HepG2 (cell line): Measurements from ENCODE around the gene TMEM144. TPM values are rescaled to one million over a fixed set of nuclear protein-coding genes. Genes with fewer than 3 reads are reported as not detected.

Experiments
- AGO2 ChIP-seq: fragments of 200-400 bp; formaldehyde crosslinking; optimal IDR thresholded peaks from 2 replicates; pipeline ENCODE3; 2017; ENCODE audit warnings: mild to moderate bottlenecking, low read depth, low read length, moderate library complexity
- ARHGAP35 ChIP-seq: sonication (generic); formaldehyde crosslinking; IDR thresholded peaks from 2 replicates; pipeline ENCODE4 v1.9.0; 2022; ENCODE audit warnings: mild to moderate bottlenecking, inconsistent platforms, moderate library complexity, missing genetic modification reagents, borderline replicate concordance
- ATF6 ChIP-seq: sonication (generic); formaldehyde crosslinking; conservative IDR thresholded peaks from 2 replicates; pipeline ENCODE4 v1.4.0; 2020; ENCODE audit warnings: missing genetic modification reagents
- DMTF1 ChIP-seq: sonication (generic); formaldehyde crosslinking; IDR thresholded peaks from 2 replicates; pipeline ENCODE4 v1.4.0; 2020; ENCODE audit warnings: mild to moderate bottlenecking, missing genetic modification reagents
- HIVEP1 ChIP-seq: sonication (generic); formaldehyde crosslinking; IDR thresholded peaks from 2 replicates; pipeline ENCODE4 v1.4.0; 2020; ENCODE audit warnings: mild to moderate bottlenecking, missing genetic modification reagents
- IRF1 ChIP-seq: sonication (generic); formaldehyde crosslinking; IDR thresholded peaks from 2 replicates; pipeline ENCODE4 v1.4.0; 2020; ENCODE audit warnings: low read depth, mild to moderate bottlenecking, missing genetic modification reagents
- MAF1 ChIP-seq: sonication (generic); formaldehyde crosslinking; IDR thresholded peaks from 2 replicates; pipeline ENCODE4 v1.5.0; 2020; ENCODE audit warnings: missing genetic modification reagents, borderline replicate concordance
- NCOA2 ChIP-seq: sonication (generic); formaldehyde crosslinking; IDR thresholded peaks from 2 replicates; pipeline ENCODE4 v1.8.0; 2022; ENCODE audit warnings: inconsistent platforms
- SALL1 ChIP-seq: sonication (generic); formaldehyde crosslinking; IDR thresholded peaks from 2 replicates; pipeline ENCODE4 v1.8.0; 2022; ENCODE audit warnings: mild to moderate bottlenecking, missing genetic modification reagents
- ZBTB4 ChIP-seq: sonication (generic); formaldehyde crosslinking; IDR thresholded peaks from 2 replicates; pipeline ENCODE4 v1.4.0; 2020; ENCODE audit warnings: missing genetic modification reagents, mild to moderate bottlenecking, borderline replicate concordance
- ZBTB42 ChIP-seq: sonication (generic); formaldehyde crosslinking; IDR thresholded peaks from 2 replicates; pipeline ENCODE4 v1.5.0; 2020; ENCODE audit warnings: mild to moderate bottlenecking, missing genetic modification reagents
- ZBTB44 ChIP-seq: sonication (generic); formaldehyde crosslinking; IDR thresholded peaks from 2 replicates; pipeline ENCODE4 v1.4.0; 2020; ENCODE audit warnings: missing genetic modification reagents
- ZFX ChIP-seq: sonication (generic); formaldehyde crosslinking; IDR thresholded peaks from 2 replicates; pipeline ENCODE4 v1.4.0; 2020; ENCODE audit warnings: mild to moderate bottlenecking, low read depth, missing genetic modification reagents, moderate library complexity
- ZNF253 ChIP-seq: sonication (generic); formaldehyde crosslinking; IDR thresholded peaks from 2 replicates; pipeline ENCODE4 v1.8.0; 2022; ENCODE audit warnings: mild to moderate bottlenecking, missing genetic modification reagents, borderline replicate concordance
- ZNF382 ChIP-seq: sonication (generic); formaldehyde crosslinking; IDR thresholded peaks from 2 replicates; pipeline ENCODE4 v1.5.0; 2020; ENCODE audit warnings: missing genetic modification reagents, mild to moderate bottlenecking, borderline replicate concordance
- polyA plus RNA-seq, 8 experiments: library from polyadenylated mRNA; depleted of rRNA in 3 of 8; stranded (reverse) in 7 of 8; unstranded in 1 of 8; fragments of >200 nt; fragmentation: Illumina TruSeq in 4 of 8; extraction: Trizol in 4 of 8; gene quantifications; 2 replicates each; pipeline versions ENCODE4 v1.2.1 to v1.2.3, GENCODE V29; 2011 to 2016; ENCODE audit warnings: low read depth in 4 of 8, missing spikeins in 1 of 8, mixed read lengths in 1 of 8; ENCODE audit not compliant: insufficient read depth in 1 of 8
- total RNA-seq, 5 experiments: library from RNA; depleted of rRNA; stranded (reverse); fragments of >200 nt; fragmentation: Illumina TruSeq; extraction: Trizol; gene quantifications; 2 replicates each; pipeline ENCODE4 v1.2.3, GENCODE V29; 2016; ENCODE audit warnings: low read depth in 1 of 5

TMEM144 gene
- total and polyA plus RNA-seq, 2 of the 13 experiments (the other 11 are each of a cell fraction or from before 2014, with no cell fraction given): 10.9 to 12.3 TPM

- TF ChIP-seq HIVEP1 (CRISPR knock-in tag): peak; percentile 49; the same call in 1 of the 2 replicates
- TF ChIP-seq SALL1 (CRISPR knock-in tag): peak; percentile 82
- TF ChIP-seq NCOA2 (CRISPR knock-in tag): 0 out of 2 replicates have a peak, but pooled peaks have one; percentile 4
- peak; percentile 91 for TF ChIP-seq ZBTB4 (CRISPR knock-in tag)
- TF ChIP-seq DMTF1 (CRISPR knock-in tag): 0 out of 2 replicates have a peak, but pooled peaks have one; percentile 31
- TF ChIP-seq AGO2: peak; percentile 97
- peak; percentile 47; the same call in 1 of the 2 replicates for TF ChIP-seq IRF1
- peak; percentile 72 for TF ChIP-seq ZFX
- no peak for TF ChIP-seq MAF1 (CRISPR knock-in tag)
- no peak for TF ChIP-seq ATF6 (CRISPR knock-in tag)
- peak; percentile 74; the same call in 1 of the 2 replicates for TF ChIP-seq ZNF253 (CRISPR knock-in tag)
- no peak for TF ChIP-seq ZBTB44
- TF ChIP-seq ARHGAP35 (CRISPR knock-in tag): peak; percentile 28; the same call in 1 of the 2 replicates
- no peak for TF ChIP-seq ZNF382
- 0 out of 2 replicates have a peak, but pooled peaks have one; percentile 76 for TF ChIP-seq ZBTB42 (CRISPR knock-in tag)
Measured at GRCh38 chr4:158170691-158171561, 39.4 kb upstream of the TMEM144 start (continued).
